GM21360 (cell line): ENCODE results near the gene NUDT16L1.
"Not testable (repeated sequence)": the region's sequence is repeated elsewhere in the genome, so short reads cannot be mapped to it uniquely, and the experiment has no call there.

ENCODE experiments used
- ATAC-seq: cut with Tn5 transposase; IDR thresholded peaks from one replicate; pipeline ENCODE4 v1.9.1; 2021; ENCODE audit warnings: mild to moderate bottlenecking, moderate library complexity; ENCODE audit not compliant: unreplicated experiment

NUDT16L1 gene

GRCh38 chr16:4693296-4693955 lies at the start of gene NUDT16L1:
TSS of gene NUDT16L1 (plus strand) at chr16:4693562. CDS start at chr16:4693727, 165 bp downstream.
- ATAC-seq = peak; percentile 94

DNA sequence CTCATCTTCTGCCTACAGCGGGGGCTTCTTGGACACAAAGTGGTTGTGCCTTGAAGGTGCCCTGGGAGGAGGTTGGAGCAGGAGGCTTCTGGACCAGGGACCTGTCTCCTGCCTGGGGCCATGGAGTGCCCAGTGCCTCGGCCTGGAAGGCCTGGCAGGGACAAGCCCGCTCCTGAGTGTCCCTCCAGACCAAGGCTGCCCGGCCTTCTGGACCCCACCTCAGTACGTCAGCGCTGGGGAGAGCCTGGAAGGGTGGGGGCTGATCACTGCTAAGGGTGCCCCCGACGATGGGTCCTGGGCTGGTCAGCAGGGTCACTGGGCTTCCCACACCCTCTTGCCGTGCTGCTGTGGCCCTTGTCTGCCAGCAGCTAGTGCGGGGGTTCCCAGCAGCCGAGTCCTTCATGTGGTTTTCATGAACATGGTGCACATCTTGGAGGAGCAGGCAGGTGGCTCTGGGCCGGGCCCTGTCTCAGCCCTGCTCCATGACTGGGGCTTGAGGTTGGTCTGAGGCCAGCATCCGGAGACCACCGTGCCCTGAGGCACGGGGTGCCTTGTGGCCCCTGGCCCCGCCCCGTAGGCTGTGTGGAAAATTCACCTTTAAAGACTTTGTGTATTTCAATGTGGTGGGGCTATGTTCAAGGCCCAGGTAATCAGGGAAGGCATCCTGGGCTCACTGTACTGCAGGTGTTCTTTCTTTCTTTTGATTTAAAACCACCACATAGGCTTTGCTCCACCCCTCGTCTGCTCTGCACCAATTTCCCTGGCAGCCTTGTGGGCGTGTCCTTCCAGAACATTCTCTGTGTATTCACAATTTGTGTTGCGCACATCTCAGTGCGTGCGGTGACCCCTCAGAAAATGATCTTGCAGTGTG lies 46.4 kb upstream of the NUDT16L1 start:
- no peak for ATAC-seq

- no peak for ATAC-seq
Observed at GRCh38 chr16:4647644-4647980, 45.8 kb upstream of the NUDT16L1 start.

DNA sequence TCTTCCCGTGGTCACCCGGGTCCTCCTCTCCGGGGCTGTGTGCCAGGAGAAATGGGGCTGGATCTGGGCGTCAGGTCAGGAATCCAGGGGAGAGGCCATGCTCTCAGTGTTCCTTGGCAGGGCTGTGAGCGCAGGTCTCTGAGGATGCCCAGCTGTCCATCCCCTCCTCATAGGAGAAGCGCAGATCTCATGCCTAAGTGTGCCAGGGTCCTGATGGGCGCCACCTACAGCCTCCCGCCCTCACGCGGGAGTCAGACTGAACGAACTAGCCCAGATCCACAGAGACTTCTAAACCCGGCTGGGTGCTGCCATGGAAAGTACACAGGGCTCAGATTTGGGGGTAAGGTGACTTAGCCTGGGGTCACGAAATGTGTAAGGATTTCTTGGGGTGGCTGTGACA lies 44.4 kb upstream of the NUDT16L1 start:
- ATAC-seq = no peak

GRCh38 chr16:4649744-4650442 lies 43.5 kb upstream of the NUDT16L1 start:
- no peak for ATAC-seq

- ATAC-seq = not testable (repeated sequence)
Observed at GRCh38 chr16:4650443-4651074, 42.8 kb upstream of the NUDT16L1 start.

GRCh38 chr16:4651827-4652226 lies 41.5 kb upstream of the NUDT16L1 start:
- ATAC-seq = no peak

DNA sequence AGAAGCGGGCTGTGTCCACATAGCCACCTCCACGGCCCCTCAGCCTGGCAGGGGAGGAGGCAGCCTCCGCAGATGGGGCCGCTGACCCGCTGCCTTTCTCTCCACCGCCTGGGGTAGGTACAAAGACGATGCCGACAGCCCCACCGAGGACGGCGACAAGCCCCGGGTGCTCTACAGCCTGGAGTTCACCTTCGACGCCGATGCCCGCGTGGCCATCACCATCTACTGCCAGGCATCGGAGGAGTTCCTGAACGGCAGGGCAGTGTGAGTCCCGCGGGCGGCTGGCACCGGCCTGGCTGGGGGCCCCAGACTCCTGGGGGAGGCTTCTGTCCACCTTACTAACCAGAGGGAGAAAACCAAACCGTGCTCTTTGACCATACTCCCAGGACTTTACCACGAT lies 40.8 kb upstream of the NUDT16L1 start:
- no peak for ATAC-seq

DNA sequence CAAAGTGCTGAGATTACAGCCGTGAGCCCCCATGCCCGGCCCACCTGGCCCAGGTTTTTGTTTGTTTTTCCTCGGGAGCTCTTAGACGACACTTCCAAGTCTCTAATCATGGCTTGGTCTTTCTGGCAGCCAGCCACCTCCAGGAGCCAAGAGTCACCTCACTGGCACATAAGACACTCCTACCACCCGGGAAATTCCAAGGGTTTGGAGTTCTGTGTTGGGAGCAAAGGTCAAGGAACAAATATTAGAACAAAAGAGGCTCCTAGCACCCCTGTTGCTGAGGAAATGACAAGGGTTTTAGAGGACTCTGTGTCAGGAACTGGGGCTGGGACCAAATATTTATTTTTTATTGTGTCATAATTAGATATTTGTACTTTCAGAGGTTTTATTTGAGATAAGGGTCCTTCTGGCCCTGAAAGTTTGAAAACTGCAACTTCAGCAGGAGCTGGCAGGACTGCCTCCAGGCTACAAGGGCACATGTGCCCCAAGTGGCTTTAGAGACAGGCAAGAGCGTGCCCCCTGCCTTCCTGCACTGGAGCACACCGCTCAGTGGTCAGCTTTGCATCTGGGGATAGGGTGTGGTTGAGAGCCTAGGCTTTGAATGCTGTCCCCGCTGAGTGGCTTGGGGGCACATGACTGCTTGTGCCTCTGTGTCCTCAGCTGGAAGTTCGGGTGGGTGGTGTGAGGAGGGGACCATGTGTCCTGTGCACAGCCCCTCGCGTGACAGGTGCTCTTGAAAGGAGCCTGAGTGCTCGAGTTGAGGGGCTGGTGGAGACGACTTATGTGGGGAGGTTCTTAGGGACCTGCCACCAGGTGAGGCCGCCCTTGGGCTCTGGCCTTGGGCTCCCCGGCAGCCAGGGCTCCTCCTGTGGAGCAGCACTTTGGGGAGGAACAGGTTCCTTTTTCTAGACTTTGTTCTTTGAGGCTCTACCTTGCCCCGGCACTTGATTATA lies 39.1 kb upstream of the NUDT16L1 start:
- no peak for ATAC-seq

DNA sequence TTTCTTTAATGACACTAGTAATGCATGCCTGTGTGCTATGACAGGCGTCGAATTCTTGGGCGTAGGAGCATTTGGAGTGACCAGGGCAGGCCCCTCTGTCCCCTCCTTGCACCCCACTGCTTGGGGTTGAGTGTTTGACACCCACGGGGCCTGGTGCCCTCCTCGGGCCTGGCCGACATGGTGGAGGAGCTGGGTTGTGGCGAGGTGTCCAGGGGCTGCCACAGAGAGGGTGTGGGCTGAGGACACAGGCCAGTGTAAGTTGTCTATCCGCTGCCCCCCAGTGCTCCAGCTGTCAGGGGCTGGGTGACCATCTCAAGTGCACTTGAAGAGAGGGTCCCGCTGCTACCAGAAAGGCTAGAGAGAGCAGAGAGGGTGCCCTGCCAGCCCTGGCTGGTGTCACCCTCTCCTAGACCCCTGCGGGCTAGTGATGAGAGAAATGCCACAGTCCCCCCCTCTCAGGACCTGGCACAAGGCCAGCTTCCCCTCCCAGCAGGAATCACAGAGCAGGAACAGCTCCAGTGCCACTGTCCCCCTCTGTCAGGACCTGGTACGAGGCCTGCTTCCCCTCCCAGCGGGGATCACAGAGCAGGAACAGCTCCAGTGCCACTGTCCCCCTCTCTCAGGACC lies 38.3 kb upstream of the NUDT16L1 start:
- ATAC-seq = no peak

GRCh38 chr16:4655801-4656200 lies 37.6 kb upstream of the NUDT16L1 start:
- no peak for ATAC-seq

GRCh38 chr16:4656221-4656620 lies 37.1 kb upstream of the NUDT16L1 start:
- no peak for ATAC-seq

GRCh38 chr16:4656695-4657686 lies 36.4 kb upstream of the NUDT16L1 start:
- no peak for ATAC-seq

- ATAC-seq = no peak
Observed at GRCh38 chr16:4659363-4660353, 33.7 kb upstream of the NUDT16L1 start.

DNA sequence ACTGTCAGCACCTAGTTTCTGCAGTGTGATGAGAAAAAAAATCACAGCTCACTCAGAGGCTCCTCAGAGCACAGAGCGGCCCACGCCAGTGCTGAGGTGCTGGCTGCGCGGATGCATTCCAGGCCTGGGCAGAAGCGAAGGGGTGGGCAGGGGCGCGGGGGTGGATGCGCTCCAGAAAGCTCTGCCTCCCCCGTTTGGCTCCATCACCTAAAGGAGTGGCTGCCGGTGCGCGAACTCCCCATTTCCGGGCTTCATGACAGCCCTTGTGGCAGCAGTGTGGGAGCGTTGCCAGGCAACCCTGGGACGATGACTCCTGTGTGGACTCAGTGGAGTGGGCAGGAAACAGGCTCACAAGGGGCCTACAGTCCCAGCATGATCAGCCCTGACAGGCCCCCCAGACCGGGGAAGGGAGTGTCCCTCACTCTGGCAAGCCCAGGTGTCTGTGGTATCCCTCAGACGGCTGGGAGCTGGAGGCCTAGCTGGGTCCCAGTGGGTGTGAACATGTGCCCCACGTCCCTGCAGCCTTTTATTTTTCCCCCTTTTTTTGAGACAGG lies 32.8 kb upstream of the NUDT16L1 start:
- no peak for ATAC-seq

GRCh38 chr16:4661661-4662060 lies 31.7 kb upstream of the NUDT16L1 start:
- ATAC-seq = no peak

DNA sequence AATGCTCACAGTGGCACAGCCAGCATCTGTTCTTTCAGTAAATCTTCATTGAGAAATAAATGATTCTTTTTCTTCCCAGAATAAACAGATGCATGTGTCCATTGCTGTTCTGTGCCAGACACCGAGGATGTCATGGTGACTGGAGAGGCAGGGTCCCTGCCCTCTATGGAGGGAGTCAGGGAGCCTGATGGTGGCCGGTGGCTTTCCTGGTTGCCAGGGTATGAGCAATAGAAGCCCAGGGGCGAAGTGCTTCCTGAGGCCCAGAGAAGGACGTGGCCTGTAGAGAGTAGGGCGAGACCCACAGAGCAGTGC lies 29.9 kb upstream of the NUDT16L1 start:
- no peak for ATAC-seq
